ENCODE results near the gene GOSR1. TPM values are rescaled to one million over a fixed set of nuclear protein-coding genes. Genes with fewer than 3 reads are reported as not detected.
"Not testable (repeated sequence)": the region's sequence is repeated elsewhere in the genome, so short reads cannot be mapped to it uniquely, and the experiment has no call there.

GOSR1 gene
- total RNA-seq, 2 experiments from 2014 or later, result 33.9 to 37.3 TPM

DNA sequence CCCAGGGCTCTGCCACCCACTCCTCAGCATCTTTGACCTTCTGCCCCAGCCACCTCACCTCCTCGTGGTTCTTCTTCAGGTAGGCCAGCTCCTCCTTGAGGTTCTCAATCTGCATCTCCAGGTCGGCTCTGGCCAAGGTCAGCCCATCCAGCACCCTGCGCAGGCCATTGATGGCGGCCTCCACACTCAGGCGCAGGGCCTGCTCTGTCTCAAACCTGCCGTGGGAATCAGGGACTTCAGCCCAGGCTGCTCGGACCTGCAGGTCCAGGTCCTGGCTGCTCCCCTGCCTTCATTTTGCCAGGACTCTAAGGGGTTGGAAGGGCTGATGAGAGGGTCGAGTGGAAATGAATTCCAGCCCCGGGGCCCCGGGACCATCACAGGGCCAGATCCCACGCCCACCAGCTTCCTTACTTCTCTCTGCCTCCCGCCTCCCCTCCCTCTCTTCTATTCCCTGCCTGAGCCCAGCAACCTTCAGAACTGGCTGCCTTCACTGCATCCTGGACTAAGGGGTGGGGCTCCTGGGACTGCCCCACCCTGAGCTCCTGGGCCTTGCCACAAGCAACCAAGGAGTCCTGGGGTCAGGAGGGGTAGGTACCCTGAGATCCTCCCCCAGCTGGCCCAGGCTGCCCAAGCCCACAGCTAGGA is 92.4 kb downstream of the GOSR1 start:
- DNase-seq; H3K36me3 Mint-ChIP-seq (ENCODE audit: low read depth); H3K27ac Mint-ChIP-seq; H3K27me3 Mint-ChIP-seq (ENCODE audit: low read depth); H3K9me3 Mint-ChIP-seq; intact Hi-C loops (cut with micrococcal nuclease); CTCF ChIA-PET; H3K4me1 Mint-ChIP-seq (ENCODE audit: low read depth); H3K4me3 Mint-ChIP-seq: not testable (repeated sequence)

DNA sequence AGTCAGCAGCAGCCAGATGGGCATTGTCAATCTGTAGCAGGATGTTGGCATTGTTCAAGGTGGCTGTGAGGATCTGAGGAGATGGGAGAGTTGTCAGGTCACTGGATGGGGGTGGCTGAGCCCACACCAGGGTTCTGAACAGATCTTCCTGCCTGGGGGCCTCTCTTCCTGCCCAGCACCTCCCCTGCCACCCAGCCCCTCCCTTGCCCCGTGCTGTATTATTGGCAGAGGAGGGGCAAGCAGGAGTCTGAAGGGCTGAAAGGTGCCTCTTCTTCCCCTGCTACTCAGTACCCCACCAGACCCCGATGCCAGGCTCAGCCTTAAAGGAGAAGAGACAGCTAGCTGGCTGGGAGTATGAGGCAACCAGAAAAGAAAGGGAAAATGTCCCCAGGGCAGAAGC is 93.0 kb downstream of the GOSR1 start:
- no peaks in the 10 kb centered on the region for H3K4me1 Mint-ChIP-seq (ENCODE audit: low read depth)
- H3K27me3 Mint-ChIP-seq (ENCODE audit: low read depth), result no peaks in the 10 kb centered on the region
- H3K27ac Mint-ChIP-seq, result no peak overlapping the region
- intact Hi-C loops (cut with micrococcal nuclease), result no loop called here
- no peak for DNase-seq
- no peaks in the 10 kb centered on the region for H3K36me3 Mint-ChIP-seq (ENCODE audit: low read depth)
- no peak overlapping the region for H3K4me3 Mint-ChIP-seq
- CTCF ChIA-PET, result no interaction called here
- H3K9me3 Mint-ChIP-seq, result no peaks in the 10 kb centered on the region

DNA sequence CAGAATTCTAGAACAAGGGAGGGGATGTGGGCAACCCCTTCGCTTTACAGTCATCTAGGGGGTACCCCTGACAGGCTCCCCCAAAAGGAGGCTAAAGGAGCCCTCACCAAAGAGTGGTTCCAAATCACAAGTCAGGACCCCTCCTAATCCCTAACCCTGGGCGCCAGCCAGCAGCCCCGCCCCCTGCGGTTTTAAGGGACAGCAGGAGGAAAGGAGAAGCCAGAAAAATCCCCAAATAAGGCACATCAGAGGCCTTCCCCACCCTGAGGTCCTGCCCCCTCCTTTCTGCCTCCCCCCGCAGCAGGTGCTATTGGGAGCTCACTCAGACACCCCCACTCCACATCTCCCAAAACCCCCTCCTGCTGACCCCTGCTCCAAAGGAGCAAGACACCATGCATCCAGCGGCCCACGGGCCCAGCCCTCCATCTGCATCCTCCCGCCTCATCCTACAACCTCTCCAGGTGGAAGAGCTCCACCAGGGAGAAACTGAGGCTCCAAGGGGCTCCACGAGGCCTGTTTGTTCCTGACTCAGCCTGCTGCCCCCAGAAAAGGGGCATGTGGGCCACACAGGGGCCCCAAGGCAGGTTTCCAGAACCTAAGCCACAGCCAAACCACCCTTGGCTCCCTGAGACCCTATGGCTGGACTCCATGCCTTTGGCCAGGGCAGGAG is 93.5 kb downstream of the GOSR1 start:
- no peaks in the 10 kb centered on the region for H3K36me3 Mint-ChIP-seq (ENCODE audit: low read depth)
- no peak for DNase-seq
- no peaks in the 10 kb centered on the region for H3K27me3 Mint-ChIP-seq (ENCODE audit: low read depth)
- H3K4me1 Mint-ChIP-seq (ENCODE audit: low read depth), result no peaks in the 10 kb centered on the region
- no peak overlapping the region for H3K27ac Mint-ChIP-seq
- CTCF ChIA-PET, result no interaction called here
- H3K4me3 Mint-ChIP-seq, result no peak overlapping the region
- intact Hi-C loops (cut with micrococcal nuclease), result no loop called here
- H3K9me3 Mint-ChIP-seq, result no peaks in the 10 kb centered on the region

- intact Hi-C loops (cut with micrococcal nuclease); DNase-seq; H3K4me1 Mint-ChIP-seq (ENCODE audit: low read depth); H3K4me3 Mint-ChIP-seq; H3K27ac Mint-ChIP-seq; H3K27me3 Mint-ChIP-seq (ENCODE audit: low read depth); H3K9me3 Mint-ChIP-seq; H3K36me3 Mint-ChIP-seq (ENCODE audit: low read depth); CTCF ChIA-PET: not testable (repeated sequence)
Observed at GRCh38 chr17:30571404-30571803, 94.2 kb downstream of the GOSR1 start.

GRCh38 chr17:30571921-30572320 is 94.7 kb downstream of the GOSR1 start:
- Mint-ChIP-seq H3K27ac (no peak overlapping the region), H3K4me3 (no peak overlapping the region), H3K27me3 (ENCODE audit: low read depth) (no peaks in the 10 kb centered on the region), H3K36me3 (ENCODE audit: low read depth) (no peaks in the 10 kb centered on the region), H3K4me1 (ENCODE audit: low read depth) (no peaks in the 10 kb centered on the region), H3K9me3 (no peaks in the 10 kb centered on the region)
- CTCF ChIA-PET, result no interaction called here
- DNase-seq, result no peak
- intact Hi-C loops (cut with micrococcal nuclease), result no loop called here

DNA sequence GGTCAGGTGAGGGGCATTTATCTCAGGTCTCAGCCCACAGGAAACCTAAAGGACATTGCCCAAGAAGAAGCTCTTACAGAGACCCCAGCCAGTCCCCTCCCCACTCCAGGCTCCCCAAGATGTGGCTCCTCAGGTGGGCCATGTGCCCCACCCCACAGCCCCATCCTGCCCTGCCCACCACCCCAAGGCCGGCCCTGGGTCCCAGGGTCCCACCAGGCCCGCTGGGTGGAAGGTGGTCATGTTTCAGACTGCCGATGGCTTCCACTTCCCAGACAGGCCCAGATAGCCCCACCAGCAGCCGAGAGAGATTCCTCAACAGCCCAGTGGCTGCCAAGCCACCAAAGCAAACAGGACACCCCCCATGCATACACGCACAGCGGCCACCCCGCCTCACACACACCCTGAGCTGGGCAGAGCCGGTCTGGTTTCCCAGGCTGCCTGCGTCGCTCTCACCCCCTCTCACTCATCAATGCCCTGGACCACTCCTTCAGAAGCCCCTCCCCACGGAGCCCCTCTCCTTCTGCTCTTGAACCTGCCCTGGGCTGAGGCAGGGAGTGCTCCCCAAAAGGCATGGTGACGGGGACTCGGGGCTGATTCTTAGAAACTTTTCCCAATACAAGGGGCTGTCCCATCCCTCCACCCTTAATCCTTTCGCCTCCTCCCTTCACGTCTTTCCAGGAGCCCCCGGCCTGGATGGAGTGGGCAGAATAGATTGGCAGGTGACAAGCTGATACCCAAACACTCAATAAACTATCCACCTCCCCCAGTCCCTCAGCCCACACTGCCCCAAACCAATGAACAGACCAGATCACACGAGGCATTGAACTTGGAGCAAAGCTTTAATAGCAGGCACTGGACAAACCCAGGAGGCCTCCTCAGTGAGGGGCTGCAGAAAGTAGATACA is 95.7 kb downstream of the GOSR1 start:
- H3K4me3 Mint-ChIP-seq; intact Hi-C loops (cut with micrococcal nuclease); H3K27me3 Mint-ChIP-seq (ENCODE audit: low read depth); H3K27ac Mint-ChIP-seq; H3K9me3 Mint-ChIP-seq; H3K36me3 Mint-ChIP-seq (ENCODE audit: low read depth); DNase-seq; H3K4me1 Mint-ChIP-seq (ENCODE audit: low read depth); CTCF ChIA-PET: not testable (repeated sequence)

DNA sequence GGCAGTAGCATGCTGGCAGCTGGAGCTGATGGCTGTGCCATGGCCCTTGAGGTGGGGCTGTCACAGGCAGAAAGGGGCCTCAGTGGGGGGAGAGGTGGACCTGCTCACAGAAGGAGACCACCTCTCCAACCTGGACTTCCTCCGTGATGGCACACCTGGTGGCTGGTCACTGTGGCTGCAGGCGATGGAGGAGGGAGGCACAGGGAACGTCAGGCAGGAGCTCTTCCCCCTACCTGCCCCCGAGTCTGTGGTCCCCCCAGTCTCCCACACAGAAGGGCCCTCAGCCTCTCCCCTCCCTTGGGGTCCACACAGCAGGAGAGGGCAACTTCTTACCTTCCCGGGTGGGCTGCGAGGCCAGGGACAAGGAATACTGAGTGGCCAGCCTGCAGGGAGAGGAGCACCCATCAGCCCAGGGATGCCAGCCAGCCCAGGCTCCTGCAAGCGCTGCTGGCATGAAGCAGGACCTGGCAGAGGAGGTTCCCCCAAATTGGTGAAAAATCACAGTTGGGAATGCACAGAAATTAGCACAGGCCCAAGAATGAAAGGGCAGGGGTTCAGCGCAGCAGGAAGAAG is 96.5 kb downstream of the GOSR1 start:
- H3K4me1 Mint-ChIP-seq (ENCODE audit: low read depth), result no peaks in the 10 kb centered on the region
- H3K36me3 Mint-ChIP-seq (ENCODE audit: low read depth), result no peaks in the 10 kb centered on the region
- DNase-seq, result no peak
- intact Hi-C loops (cut with micrococcal nuclease), result no loop called here
- H3K27me3 Mint-ChIP-seq (ENCODE audit: low read depth), result no peaks in the 10 kb centered on the region
- CTCF ChIA-PET, result no interaction called here
- no peaks in the 10 kb centered on the region for H3K9me3 Mint-ChIP-seq
- no peak overlapping the region for H3K4me3 Mint-ChIP-seq
- H3K27ac Mint-ChIP-seq, result no peak overlapping the region

DNA sequence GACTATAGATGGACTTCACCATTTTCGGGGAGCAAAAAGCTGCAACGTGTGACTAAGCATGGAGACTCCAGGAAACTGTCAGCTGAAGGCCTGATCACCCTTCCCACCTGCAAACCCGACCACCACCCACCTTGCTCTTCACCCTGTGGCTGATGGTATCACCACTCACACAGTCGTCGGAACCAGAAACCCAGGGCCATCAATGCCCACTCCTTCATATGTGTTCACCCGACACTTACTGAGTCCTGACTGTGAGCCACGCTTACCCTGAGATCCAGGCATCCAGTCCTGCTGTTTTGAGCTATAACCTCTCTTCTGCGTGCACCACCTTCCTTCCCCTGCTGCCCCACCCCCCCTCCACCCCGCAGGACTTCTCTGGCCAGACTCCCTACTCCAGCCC is 97.1 kb downstream of the GOSR1 start:
- H3K4me3 Mint-ChIP-seq; CTCF ChIA-PET; H3K4me1 Mint-ChIP-seq (ENCODE audit: low read depth); H3K27me3 Mint-ChIP-seq (ENCODE audit: low read depth); DNase-seq; H3K9me3 Mint-ChIP-seq; intact Hi-C loops (cut with micrococcal nuclease); H3K27ac Mint-ChIP-seq; H3K36me3 Mint-ChIP-seq (ENCODE audit: low read depth): not testable (repeated sequence)

- H3K9me3 Mint-ChIP-seq; H3K4me1 Mint-ChIP-seq (ENCODE audit: low read depth); CTCF ChIA-PET; H3K27me3 Mint-ChIP-seq (ENCODE audit: low read depth); intact Hi-C loops (cut with micrococcal nuclease); DNase-seq; H3K27ac Mint-ChIP-seq; H3K4me3 Mint-ChIP-seq; H3K36me3 Mint-ChIP-seq (ENCODE audit: low read depth): not testable (repeated sequence)
Observed at GRCh38 chr17:30574806-30575205, 97.6 kb downstream of the GOSR1 start.

- H3K27ac Mint-ChIP-seq; H3K36me3 Mint-ChIP-seq (ENCODE audit: low read depth); H3K27me3 Mint-ChIP-seq (ENCODE audit: low read depth); intact Hi-C loops (cut with micrococcal nuclease); H3K4me1 Mint-ChIP-seq (ENCODE audit: low read depth); H3K4me3 Mint-ChIP-seq; H3K9me3 Mint-ChIP-seq; DNase-seq; CTCF ChIA-PET: not testable (repeated sequence)
Observed at GRCh38 chr17:30575648-30576325, 98.6 kb downstream of the GOSR1 start.

DNA sequence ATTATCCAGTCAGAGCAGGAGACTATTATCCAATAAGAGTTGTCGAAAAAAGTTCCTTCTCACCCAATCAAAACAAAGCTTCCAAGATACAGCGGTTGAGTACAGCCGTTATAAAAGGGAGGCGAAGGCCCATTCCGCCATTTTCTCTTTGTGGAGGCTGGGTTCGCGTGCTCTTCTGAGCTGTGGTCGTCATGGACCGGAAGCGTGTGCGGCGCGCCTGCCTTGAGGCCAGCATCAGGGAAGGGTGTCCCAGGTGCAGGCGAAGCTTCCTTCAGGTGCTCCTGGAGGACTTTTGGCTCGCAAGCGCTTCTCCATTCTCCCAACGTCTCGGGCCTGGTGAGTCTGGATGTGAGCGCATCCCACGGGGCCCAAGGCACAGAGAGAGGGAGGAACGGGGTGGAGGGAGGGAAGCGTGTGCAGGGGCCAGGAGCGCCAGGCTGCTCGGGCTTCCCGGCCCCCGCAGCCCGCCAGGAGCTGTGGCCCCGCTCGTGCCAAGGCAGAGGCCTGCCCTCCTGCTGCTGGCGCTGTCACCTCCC is 99.2 kb downstream of the GOSR1 start:
- H3K9me3 Mint-ChIP-seq, result no peaks in the 10 kb centered on the region
- H3K27me3 Mint-ChIP-seq (ENCODE audit: low read depth), result no peaks in the 10 kb centered on the region
- DNase-seq, result no peak
- H3K27ac Mint-ChIP-seq, result no peak overlapping the region
- no peaks in the 10 kb centered on the region for H3K36me3 Mint-ChIP-seq (ENCODE audit: low read depth)
- no peak overlapping the region for H3K4me3 Mint-ChIP-seq
- no peaks in the 10 kb centered on the region for H3K4me1 Mint-ChIP-seq (ENCODE audit: low read depth)
- intact Hi-C loops (cut with micrococcal nuclease), result no loop called here
- CTCF ChIA-PET, result no interaction called here

Measured in activated naive CD4-positive, alpha-beta T cell treated with anti-CD3 and anti-CD28 coated beads for 36 hours (primary cell).